Measurements from ENCODE around the gene PTGER3.

DNA sequence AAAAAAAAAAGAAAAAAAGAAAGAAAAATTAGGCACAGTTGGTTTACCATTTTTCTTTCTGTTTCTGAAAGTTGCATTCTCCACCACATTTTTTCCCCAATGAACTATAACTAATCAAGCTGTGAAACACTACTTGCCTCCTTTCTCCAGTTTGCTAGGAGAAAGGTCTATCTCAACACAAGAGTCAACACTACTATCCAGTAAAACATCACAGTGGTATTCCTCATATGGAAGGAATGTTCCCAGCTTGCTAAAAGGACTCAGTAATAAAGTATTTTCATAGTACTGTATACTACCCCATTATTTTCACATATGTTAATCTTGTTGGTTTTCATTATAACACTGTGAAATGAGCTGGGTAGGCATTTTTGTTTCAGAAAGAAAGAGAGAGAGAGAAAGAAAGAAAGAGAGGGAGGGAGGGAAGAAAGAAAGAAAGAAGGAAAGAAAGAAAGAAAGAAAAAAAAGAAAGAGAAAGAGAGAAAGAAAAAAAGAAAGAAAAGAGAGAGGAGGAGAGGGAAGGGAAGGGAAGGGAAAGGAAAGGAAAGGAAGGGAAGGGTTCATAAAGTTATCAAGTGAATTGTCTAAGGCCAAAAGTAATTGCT is 7.9 kb downstream of the PTGER3 start:
- no peak for TF ChIP-seq POLR2AphosphoS5 (IDR thresholded peaks at IDR 0.05; ENCODE audit: low read depth, low read length)
- TF ChIP-seq, protein P1, sequence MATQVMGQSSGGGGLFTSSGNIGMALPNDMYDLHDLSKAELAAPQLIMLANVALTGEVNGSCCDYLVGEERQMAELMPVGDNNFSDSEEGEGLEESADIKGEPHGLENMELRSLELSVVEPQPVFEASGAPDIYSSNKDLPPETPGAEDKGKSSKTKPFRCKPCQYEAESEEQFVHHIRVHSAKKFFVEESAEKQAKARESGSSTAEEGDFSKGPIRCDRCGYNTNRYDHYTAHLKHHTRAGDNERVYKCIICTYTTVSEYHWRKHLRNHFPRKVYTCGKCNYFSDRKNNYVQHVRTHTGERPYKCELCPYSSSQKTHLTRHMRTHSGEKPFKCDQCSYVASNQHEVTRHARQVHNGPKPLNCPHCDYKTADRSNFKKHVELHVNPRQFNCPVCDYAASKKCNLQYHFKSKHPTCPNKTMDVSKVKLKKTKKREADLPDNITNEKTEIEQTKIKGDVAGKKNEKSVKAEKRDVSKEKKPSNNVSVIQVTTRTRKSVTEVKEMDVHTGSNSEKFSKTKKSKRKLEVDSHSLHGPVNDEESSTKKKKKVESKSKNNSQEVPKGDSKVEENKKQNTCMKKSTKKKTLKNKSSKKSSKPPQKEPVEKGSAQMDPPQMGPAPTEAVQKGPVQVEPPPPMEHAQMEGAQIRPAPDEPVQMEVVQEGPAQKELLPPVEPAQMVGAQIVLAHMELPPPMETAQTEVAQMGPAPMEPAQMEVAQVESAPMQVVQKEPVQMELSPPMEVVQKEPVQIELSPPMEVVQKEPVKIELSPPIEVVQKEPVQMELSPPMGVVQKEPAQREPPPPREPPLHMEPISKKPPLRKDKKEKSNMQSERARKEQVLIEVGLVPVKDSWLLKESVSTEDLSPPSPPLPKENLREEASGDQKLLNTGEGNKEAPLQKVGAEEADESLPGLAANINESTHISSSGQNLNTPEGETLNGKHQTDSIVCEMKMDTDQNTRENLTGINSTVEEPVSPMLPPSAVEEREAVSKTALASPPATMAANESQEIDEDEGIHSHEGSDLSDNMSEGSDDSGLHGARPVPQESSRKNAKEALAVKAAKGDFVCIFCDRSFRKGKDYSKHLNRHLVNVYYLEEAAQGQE (IDR thresholded peaks at IDR 0.05; ENCODE audit: insufficient read depth in 1 of 2, low read depth in 2 of 2, low read length in 1 of 2) = no peak
- TF ChIP-seq, protein P2, sequence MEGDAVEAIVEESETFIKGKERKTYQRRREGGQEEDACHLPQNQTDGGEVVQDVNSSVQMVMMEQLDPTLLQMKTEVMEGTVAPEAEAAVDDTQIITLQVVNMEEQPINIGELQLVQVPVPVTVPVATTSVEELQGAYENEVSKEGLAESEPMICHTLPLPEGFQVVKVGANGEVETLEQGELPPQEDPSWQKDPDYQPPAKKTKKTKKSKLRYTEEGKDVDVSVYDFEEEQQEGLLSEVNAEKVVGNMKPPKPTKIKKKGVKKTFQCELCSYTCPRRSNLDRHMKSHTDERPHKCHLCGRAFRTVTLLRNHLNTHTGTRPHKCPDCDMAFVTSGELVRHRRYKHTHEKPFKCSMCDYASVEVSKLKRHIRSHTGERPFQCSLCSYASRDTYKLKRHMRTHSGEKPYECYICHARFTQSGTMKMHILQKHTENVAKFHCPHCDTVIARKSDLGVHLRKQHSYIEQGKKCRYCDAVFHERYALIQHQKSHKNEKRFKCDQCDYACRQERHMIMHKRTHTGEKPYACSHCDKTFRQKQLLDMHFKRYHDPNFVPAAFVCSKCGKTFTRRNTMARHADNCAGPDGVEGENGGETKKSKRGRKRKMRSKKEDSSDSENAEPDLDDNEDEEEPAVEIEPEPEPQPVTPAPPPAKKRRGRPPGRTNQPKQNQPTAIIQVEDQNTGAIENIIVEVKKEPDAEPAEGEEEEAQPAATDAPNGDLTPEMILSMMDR (IDR thresholded peaks at IDR 0.05) = no peak
- TF ChIP-seq TCF7L2 (IDR thresholded peaks at IDR 0.05; ENCODE audit: low read depth, low read length) = no peak
- TF ChIP-seq SIN3A (IDR thresholded peaks at IDR 0.05; ENCODE audit: borderline replicate concordance, insufficient read depth, low read depth, low read length) = no peak

Data from Panc1 (cell line).